Measurements from ENCODE around the gene MPO. TPM values are rescaled to one million over a fixed set of nuclear protein-coding genes. Genes with fewer than 3 reads are reported as not detected.

The MPO gene
- total and polyA plus RNA-seq, 9 of the 15 experiments (the other 6 are each of a cell fraction or from before 2014, with no cell fraction given), result 0.04 to 0.47 (median 0.39) TPM; not detected in 6

DNA sequence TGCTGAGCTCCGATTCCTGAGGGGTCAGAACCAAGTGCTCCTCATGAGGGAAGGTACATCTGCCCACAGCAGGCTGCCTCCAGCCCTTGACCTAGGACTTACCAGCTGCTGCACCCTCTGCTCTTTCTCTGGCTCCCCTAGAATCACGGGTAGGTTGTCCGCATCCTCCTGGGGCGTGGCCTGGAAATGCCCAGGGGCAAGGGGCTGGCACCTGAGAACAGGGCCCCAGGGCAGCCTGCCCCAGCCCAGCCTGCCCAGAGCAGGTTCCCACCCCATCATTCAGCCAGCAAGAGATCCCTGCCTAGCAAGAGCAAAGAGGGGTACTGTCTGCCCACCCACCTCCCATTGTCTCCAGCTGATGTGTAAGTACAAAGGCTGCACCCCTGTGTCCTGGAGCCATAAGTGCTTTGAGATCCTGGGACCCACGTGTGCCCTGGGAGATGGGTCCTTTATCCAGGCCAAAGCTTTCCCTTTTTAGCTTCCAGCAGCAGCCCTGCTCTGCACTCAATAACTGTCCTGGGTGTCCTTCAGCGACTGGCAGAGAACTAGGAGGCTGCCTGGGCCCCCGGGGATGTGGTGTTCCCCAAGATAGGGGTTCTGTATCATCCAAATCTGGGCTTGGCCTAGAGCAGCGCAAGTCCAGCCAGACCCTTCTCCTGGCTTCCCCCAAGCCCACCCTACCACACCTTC lies 42.8 kb upstream of the MPO start:
- ChIA-PET CTCF (ENCODE audit: low intra/inter-chr PET ratio) (no interaction called here), POLR2A (interaction anchor here (0.6 to 2.6 kb wide), 5 partner anchors 9 to 308 kb away, joined by 3 to 8 read pairs (median 3); no protein-coding TSS in a partner anchor)
- Histone ChIP-seq H3K4me1 (replicated peaks in 1 of 2; ENCODE audit: control insufficient read depth in 2 of 2, insufficient read depth in 2 of 2, low read length in 2 of 2) (peaks cover 10 to 57% of the 10 kb centered on the region in 2 experiments), H3K9ac (ENCODE audit: insufficient read depth in 1 of 2, low read depth in 2 of 2, low read length in 2 of 2) (no peak overlapping the region; a peak in 1 of 4 replicates), H3K9me3 (replicated peaks; ENCODE audit: control insufficient read depth, insufficient read depth, low read depth, low read length) (no peaks in the 10 kb centered on the region), H3K36me3 (ENCODE audit: control insufficient read depth, insufficient read depth, low read length) (no peaks in the 10 kb centered on the region), H3K79me2 (ENCODE audit: control insufficient read depth, insufficient read depth, low read length) (peaks cover 9% of the 10 kb centered on the region; the same call in 2 of the 3 replicates), H3K27me3 (ENCODE audit: control insufficient read depth in 2 of 2, insufficient read depth in 2 of 2, low read length in 2 of 2) (no peaks in the 10 kb centered on the region), H4K20me1 (replicated peaks; ENCODE audit: control insufficient read depth, insufficient read depth, low read length) (peaks cover 1% of the 10 kb centered on the region; the same call in 1 of the 2 replicates), H3K4me3 (no peak overlapping the region), H2AFZ (ENCODE audit: low read depth, low read length) (no peak overlapping the region), H3K9me1 (ENCODE audit: control insufficient read depth, insufficient read depth, low read length) (peaks cover 3% of the 10 kb centered on the region), H3K4me2 (ENCODE audit: insufficient read depth, low read length) (no peak overlapping the region), H3K27ac (ENCODE audit: extremely low read depth, low read depth, low read length) (no peak overlapping the region)
- 50% methylated on average over 8 of the region's 8 CpGs for WGBS (ENCODE audit: insufficient coverage, low coverage, missing lambda C conversion rate)
- BruUV-seq (replicated peaks), result no TSS peak
- in situ Hi-C loops (cut with MboI), result no loop called here
- TF ChIP-seq, protein P1, sequence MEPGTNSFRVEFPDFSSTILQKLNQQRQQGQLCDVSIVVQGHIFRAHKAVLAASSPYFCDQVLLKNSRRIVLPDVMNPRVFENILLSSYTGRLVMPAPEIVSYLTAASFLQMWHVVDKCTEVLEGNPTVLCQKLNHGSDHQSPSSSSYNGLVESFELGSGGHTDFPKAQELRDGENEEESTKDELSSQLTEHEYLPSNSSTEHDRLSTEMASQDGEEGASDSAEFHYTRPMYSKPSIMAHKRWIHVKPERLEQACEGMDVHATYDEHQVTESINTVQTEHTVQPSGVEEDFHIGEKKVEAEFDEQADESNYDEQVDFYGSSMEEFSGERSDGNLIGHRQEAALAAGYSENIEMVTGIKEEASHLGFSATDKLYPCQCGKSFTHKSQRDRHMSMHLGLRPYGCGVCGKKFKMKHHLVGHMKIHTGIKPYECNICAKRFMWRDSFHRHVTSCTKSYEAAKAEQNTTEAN (CRISPR knock-in tag; IDR thresholded peaks at IDR 0.05), result no peak
- TF ChIP-seq NFE2L1 (tag; IDR thresholded peaks at IDR 0.05; ENCODE audit: borderline replicate concordance, low read depth) (no peak), RCOR1 (IDR thresholded peaks at IDR 0.05; ENCODE audit: borderline replicate concordance in 1 of 2, low read depth in 2 of 2, low read length in 2 of 2) (no peak), KLF10 (CRISPR knock-in tag; IDR thresholded peaks at IDR 0.05) (no peak), KDM1A (IDR thresholded peaks at IDR 0.05) (no peak), KLF1 (tag; IDR thresholded peaks at IDR 0.05) (no peak)
- TF ChIP-seq, protein P2, sequence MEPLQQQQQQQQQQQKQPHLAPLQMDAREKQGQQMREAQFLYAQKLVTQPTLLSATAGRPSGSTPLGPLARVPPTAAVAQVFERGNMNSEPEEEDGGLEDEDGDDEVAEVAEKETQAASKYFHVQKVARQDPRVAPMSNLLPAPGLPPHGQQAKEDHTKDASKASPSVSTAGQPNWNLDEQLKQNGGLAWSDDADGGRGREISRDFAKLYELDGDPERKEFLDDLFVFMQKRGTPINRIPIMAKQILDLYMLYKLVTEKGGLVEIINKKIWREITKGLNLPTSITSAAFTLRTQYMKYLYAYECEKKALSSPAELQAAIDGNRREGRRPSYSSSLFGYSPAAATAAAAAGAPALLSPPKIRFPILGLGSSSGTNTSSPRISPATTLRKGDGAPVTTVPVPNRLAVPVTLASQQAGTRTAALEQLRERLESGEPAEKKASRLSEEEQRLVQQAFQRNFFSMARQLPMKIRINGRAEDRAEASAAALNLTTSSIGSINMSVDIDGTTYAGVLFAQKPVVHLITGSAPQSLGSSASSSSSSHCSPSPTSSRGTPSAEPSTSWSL (CRISPR knock-in tag; IDR thresholded peaks at IDR 0.05; ENCODE audit: borderline replicate concordance), result no peak
- TF ChIP-seq, protein P3, sequence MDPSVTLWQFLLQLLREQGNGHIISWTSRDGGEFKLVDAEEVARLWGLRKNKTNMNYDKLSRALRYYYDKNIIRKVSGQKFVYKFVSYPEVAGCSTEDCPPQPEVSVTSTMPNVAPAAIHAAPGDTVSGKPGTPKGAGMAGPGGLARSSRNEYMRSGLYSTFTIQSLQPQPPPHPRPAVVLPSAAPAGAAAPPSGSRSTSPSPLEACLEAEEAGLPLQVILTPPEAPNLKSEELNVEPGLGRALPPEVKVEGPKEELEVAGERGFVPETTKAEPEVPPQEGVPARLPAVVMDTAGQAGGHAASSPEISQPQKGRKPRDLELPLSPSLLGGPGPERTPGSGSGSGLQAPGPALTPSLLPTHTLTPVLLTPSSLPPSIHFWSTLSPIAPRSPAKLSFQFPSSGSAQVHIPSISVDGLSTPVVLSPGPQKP (CRISPR knock-in tag; IDR thresholded peaks at IDR 0.05), result no peak
- FAIRE-seq, result no peak
- intact Hi-C loops (cut with micrococcal nuclease), result no loop called here
- no peak for DNase-seq (ENCODE audit: extremely low read depth in 1 of 4, low spot score in 3 of 4)
- ATAC-seq, result no peak
